Activated CD8-positive, alpha-beta memory T cell treated with anti-CD3 and anti-CD28 coated beads for 24 hours (primary cell): ENCODE data around the gene SLC38A5.
A peak's percentile ranks its signal among the peaks of the same experiment; 100 is the strongest.
"Not testable (repeated sequence)": the region's sequence is repeated elsewhere in the genome, so short reads cannot be mapped to it uniquely, and the experiment has no call there.

Source experiments
- DNase-seq: peaks from one replicate; pipeline ENCODE4 v3.0.0-alpha.2; 2020

SLC38A5 gene

DNA sequence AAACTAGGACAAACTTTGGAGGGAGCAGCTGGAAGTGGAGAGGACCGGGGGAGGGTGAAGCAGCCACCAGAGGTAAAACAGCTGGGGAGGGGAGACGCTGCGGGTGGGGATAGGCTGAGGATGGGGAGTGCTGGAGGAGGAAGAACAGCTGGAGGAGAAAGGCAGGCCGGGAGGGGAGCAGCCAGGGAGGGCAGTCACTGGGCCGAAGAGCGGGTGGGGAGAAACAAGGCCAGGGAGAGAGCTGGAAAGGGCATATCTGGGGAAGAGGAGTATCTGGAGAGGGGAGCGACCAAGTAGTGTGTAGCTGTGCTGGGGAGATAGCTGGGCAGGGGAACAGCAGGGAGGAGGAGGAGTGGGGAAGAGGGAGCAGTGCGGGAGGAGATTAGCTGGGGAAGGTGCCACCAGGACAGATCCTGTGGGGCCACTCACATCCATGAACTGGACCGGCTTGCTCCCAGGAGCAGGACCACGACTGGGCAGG is 2.7 kb downstream of the SLC38A5 start:
- no peak for DNase-seq

DNA sequence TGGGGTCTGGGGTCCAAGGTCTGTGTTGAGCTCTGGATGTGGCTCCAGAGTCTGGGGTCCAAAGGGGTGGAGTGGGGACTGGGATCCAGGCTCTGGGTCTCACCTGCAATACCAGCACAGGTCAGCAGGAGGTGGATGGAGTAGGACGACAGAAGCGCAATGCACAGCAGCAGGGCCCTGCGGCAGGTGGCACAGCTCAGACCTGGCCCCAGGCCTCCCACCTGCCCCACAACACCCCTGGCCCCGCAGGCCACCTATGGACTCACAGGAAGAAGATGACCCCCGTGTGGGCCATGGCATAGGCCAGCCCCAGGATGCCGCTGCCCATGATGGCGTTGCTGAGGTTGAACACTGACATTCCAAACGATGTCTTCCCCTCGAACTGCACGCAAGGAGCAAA is 3.4 kb downstream of the SLC38A5 start:
- DNase-seq: peak; percentile 68

DNA sequence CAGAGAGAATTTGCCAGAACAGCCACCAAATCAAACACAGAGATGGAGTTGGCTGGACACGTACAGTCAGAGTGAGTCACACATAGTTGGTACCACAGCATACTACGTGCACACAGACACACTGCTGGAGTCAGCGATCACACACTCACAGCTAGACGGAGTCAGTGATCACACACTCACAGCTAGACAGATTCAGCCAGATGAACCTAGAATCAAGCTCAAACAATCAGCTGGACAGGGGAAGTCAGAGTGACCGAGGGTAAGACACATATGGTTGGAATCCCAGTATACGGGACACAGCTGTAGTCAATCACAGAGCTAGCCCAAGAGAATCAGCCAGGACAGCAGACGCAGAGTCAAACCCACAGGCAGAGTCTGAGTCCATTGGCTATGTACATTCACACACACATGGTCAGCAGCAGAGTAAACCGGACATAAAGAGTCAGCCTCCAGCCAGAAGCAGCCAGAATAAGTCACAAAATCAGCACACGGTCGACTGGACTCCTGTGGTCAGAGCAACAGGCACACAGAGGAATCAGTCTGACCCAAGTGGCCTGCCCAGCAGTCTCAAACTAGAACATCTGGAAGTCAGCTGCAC is 4.6 kb downstream of the SLC38A5 start:
- no peak for DNase-seq

DNA sequence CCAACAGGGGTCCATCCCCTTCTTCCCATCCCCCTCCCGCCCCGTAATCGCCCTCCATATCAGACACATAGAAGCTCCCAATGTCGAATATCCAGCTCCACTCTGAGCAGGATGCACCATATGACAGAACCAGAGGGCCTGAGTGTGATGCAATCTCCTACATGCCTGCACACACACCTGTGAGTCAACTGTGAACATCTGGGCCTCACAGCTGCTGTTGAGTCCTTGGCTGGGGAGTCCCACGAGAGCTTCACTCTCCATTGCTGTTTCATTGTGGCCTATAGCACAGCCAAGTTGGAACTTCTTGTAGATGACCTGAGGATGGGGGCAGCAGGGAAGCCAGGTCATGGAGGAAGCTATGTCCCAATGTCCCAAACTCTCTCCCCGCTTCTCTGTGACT is 8.2 kb downstream of the SLC38A5 start:
- peak; percentile 38 for DNase-seq

DNA sequence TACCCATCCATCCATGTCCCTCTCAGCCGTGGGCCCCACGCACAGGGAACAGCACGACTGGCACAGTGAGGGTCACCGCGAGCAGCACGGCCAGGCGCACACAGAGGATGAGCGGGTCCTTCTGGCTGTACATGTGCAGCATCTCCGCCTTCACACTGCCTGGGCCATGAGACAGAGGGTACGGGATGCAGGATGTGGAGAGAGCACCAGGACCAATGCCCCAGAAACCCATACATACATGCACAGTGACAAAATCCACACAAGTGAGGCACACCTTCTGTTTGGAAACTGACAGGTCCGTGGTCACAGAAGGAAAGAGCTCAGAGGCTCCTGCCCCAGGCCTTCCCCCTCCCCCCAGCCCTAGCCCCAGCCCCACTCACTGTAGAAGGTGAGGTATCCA is 9.5 kb downstream of the SLC38A5 start:
- peak; percentile 21 for DNase-seq

DNA sequence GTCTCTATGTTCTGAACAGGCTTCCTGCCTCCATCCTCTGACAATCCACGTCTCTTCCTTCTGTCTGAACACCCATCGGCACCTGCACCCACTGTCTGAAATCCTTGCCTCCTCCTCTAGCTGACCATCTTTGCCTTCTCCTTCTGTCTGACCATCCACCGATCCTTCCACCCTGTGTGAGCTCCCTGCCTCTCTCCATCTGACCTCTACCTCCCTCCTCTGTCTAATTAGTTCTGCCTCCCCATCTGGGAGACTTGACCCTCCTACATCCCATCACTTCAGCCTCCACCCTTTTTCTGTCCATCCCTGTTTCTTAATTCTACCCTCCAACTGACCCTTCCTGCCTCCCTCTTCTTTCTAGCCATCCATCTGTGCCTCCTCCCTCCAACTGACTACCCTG is 10.0 kb downstream of the SLC38A5 start:
- DNase-seq: peak; percentile 30

DNA sequence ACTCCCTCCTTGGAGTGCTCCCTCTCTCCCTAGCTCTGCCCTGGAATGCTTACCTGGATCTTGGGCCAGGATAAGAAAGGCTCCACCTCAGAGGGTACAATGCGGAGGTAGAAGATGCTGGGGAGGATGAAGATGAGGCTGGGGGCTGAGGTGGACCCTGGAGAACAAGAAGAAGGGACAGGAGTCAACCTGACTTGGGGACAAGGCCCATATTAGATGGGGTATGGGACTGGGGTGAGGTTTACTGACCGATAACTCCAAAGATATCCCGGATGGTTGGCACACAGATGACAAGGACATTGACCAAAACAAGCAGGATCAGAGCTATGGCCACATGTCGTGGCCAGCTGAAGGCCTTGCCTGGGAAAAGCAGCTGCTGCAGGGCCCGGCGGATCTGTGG is 10.6 kb downstream of the SLC38A5 start:
- peak; percentile 24 for DNase-seq

DNA sequence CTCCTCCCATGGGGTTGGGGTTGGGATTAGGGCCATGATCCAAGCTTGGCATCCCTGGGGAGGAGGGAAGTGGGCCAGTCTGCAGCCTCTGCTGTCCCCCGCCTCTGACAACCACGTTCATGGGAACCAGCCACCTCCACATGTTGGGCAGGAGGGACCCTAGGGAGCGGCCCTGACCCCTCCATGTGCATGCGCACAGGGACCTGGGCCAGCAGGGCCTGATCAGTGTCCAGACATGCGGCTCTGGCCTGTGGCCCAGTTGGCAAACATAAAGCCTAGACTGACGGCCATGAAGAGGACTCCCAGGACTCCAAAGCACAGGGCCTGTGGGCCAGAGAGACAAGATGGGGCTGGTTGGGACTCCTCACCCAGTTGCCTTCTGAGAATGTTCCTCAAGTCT is 11.3 kb downstream of the SLC38A5 start:
- DNase-seq: no peak

DNA sequence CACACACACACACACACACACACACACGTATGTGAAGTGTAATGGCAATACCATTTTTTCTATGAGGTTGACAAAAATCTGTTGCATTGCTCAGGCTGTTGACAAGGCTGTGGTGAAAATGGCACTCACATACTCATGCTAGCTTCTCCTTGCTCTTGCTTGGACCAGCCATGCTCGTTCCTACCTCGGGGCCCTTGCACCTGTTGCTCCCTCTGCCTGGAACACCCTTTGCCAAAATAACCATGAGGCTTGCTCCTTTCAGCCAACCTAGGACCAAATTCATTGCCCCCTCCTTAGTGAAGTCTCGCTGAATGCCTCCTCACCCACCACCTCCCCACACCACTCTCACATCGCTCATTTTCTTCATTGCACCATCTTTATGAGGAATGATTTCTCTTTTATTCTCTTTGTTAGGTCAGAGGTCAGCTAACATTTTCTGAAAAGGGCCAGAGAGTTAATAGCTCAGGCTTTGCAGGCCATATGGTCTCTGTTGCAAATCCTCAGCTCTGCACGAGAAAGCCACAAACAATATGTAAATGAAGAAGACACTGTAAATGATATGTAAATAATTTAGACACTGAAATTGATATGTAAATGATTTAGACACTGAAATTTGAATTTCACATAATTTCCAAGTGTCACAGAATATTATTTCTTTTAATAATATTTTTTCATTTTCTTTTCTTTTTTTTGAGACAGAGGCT is 13.3 kb downstream of the SLC38A5 start:
- no peak for DNase-seq

DNA sequence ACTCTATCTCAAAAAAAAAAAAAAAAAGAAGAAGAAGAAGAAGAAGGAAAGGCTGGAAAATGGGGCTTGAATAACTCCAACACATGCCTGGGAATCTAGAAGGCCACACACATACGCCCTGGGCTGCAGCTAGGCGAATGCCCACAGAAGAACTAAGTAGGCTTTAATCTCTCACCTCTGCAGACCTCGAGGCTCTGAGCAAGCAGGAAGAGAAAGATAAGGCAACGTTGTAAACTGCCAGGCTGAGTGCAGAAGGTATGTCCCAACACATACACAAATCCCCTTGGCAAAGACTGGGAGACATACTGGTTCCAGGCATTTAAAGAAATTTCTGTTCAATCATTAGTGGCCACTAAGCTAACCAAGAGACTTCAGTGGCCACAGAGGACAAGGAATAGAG is 18.4 kb downstream of the SLC38A5 start:
- DNase-seq: no peak

DNA sequence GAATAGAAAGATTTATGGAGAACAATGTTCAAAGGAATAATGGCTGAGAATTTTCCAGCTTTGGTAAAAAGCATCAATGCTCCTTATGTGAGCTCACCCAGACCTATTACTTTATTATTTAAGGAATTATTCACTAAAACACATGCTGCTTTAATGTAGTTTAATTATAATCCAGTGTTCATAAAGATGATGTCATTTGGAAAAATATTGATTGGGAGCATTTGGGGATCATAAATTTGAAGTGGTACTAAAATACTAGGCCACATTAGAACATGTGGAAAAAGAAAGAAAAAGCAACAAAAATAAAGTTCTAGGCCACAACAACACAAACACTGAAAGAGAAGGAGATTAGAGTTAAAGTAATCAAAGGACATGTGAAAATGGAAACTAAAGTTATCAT is 20.0 kb downstream of the SLC38A5 start:
- no peak for DNase-seq

DNA sequence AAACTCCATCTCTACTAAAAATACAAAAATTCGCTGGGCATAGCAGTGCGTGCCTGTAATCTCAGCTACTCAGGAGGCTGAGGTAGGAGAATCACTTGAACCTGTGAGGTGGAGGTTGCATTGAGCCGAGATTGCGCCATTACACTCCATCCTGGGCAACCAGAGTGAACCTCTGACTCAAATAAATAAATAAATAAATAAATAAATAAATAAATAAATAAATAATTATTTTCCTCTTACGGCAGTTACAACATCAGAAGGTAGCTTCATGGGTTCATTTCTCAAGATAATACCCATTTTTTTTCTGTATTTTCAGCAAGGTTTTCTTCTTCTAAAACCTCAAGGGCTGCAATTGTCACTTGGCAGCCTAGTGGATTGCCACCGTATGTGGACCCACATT is 22.9 kb downstream of the SLC38A5 start:
- not testable (repeated sequence) for DNase-seq

DNA sequence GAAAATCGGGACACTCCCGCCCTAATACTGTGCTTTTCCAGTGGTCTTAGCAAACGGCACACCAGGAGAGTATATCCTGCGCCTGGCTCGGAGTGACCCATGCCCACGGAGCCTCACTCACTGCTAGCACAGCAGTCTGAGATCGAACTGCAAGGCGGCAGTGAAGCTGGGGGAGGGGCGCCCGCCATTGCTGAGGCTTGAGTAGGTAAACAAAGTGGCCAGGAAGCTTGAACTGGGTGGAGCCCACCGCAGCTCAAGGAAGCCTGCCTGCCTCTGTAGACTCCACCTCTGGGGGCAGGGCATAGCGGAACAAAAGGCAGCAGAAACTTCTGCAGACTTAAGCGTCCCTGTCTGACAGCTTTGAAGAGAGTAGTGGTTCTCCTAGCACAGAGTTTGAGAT is 36.3 kb downstream of the SLC38A5 start:
- DNase-seq: not testable (repeated sequence)

DNA sequence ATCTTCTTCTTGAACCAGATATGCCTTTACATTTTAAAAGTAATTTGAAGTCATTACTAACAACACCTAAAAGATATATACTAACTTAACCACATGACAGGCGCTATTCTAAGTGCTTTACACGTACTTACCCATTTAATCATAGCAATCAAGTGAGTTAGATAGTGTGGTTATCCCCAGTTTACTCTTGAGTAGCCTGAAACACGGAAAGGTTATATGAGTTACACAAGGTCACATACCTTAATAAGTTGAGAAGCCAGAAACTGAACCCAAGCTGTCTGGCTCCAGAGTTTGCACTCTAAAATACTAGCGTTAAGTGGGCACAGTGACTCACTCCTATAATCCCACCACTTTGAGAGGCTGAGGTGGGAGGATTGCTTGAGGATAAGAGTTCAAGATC is 39.9 kb downstream of the SLC38A5 start:
- DNase-seq: not testable (repeated sequence)

DNA sequence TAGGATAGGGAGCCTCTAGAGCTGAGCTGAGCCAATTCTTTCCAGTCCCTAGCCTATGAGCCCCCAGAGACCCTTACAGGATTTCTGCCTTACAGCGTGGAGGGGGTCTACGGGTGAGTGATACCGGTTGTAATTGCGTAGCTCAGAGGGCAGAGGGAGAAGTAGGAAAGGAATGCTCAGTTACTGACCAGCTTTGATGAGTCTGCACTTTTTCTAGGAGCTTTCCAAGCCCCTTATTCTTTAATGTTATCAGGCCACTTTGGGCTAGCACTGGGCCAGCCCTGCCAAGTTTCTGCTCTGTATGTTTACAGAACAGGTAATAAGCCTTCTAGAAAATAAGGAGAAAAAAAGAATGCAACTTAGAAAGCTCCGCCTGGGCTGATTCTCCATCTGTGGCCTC is 40.5 kb downstream of the SLC38A5 start:
- not testable (repeated sequence) for DNase-seq

DNA sequence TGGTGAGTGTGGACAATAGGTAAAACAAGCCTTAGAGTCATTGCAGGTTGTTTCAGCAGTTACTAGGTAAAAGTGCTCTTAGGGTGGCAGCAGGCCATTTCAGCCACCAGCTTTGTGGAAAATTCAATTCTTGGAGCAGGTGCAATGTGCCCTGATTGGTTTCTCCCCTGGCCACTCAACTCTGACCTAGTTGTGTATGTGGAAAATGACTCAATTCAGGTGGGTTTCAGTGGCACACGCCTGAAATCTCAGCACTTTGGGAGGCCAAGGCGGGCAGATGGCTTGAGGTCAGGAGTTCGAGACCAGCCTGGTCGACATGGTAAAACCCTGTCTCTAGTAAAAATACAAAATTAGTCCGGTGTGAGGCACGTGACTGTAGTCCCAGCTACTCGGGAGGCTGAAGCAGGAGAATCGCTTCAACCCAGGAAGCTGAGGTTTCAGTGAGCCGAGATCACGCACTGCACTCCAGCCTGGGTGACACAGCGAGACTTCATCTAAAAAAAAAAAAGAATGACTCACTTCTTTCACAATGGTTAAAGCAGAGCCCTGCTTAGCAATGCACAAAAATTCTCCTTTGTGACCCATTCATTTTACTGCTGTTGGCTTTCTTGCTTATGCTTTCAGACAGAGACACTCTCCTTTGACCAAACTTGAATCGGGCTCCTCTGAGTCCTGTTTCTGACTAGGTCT is 42.9 kb downstream of the SLC38A5 start:
- DNase-seq: not testable (repeated sequence)

DNA sequence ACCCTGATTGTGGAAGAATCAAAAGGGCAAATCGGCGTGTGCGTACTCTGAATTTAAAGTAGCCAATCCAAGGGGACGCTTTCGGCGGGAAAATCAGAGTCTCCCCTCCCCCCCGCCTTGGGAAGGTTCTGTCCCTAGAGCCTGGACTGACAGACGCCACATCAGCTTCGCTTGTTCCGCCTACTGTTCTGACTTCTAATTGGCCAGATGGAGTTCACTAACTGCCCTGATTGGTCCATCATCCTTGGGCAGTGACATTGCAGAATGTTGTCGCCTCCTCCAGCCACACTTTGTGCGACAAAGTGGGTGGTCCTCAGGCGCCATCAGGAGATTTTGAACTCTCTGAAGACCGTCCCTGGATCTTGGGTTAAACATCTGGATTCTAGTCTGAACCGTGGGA is 58.2 kb downstream of the SLC38A5 start, which contains the start of gene SSX4B:
Gene SSX4B (minus strand): TSS at position 101 of the 400 bp plus-strand sequence. CDS start 588 bp downstream, outside the sequence.
- not testable (repeated sequence) for DNase-seq
